GM19239 (cell line): Measurements from ENCODE around the gene NR2F2.

Experiments used
- DNase-seq: peaks from one replicate; pipeline ENCODE4 v3.0.0; 2011; ENCODE audit warnings: low spot score; ENCODE audit not compliant: insufficient read length
- FAIRE-seq: peaks from 2 replicates; lab custom pipeline; 2011; peaks lifted over from hg19 to GRCh38; lab: Jason Lieb, UNC

NR2F2 gene

GRCh38 chr15:96314963-96315362 lies 15.5 kb upstream of the NR2F2 start:
- DNase-seq (no peak), FAIRE-seq (no peak)

GRCh38 chr15:96316953-96317629 lies 13.4 kb upstream of the NR2F2 start:
- DNase-seq, result no peak
- no peak for FAIRE-seq

GRCh38 chr15:96320107-96320506 lies 10.4 kb upstream of the NR2F2 start:
- DNase-seq (no peak), FAIRE-seq (no peak)

- no peak for FAIRE-seq
- no peak for DNase-seq
Observed at GRCh38 chr15:96320703-96321638, 9.5 kb upstream of the NR2F2 start.

GRCh38 chr15:96321639-96322535 lies 8.6 kb upstream of the NR2F2 start:
- FAIRE-seq (no peak), DNase-seq (no peak)

GRCh38 chr15:96322536-96323318 lies 7.8 kb upstream of the NR2F2 start:
- no peak for FAIRE-seq
- DNase-seq, result no peak

GRCh38 chr15:96323319-96324145 lies 7.0 kb upstream of the NR2F2 start:
- no peak for DNase-seq
- FAIRE-seq, result no peak

- DNase-seq, result no peak
- FAIRE-seq, result no peak
Observed at GRCh38 chr15:96324192-96324895, 6.2 kb upstream of the NR2F2 start.

- DNase-seq (no peak), FAIRE-seq (no peak)
Observed at GRCh38 chr15:96324940-96325540, 5.5 kb upstream of the NR2F2 start.

- FAIRE-seq (no peak), DNase-seq (no peak)
Observed at GRCh38 chr15:96325541-96326327, 4.8 kb upstream of the NR2F2 start.

GRCh38 chr15:96326328-96327154 lies 4.0 kb upstream of the NR2F2 start:
- DNase-seq (no peak), FAIRE-seq (no peak)

GRCh38 chr15:96327155-96327741 lies 3.3 kb upstream of the NR2F2 start:
- no peak for DNase-seq
- FAIRE-seq, result no peak

GRCh38 chr15:96328181-96328876 lies 2.2 kb upstream of the NR2F2 start:
- DNase-seq (no peak), FAIRE-seq (no peak)

- DNase-seq (no peak), FAIRE-seq (no peak)
Observed at GRCh38 chr15:96328877-96329195, 1.7 kb upstream of the NR2F2 start.

GRCh38 chr15:96329403-96329981 lies 1.0 kb upstream of the NR2F2 start:
- no peak for DNase-seq

More at GRCh38 chr15:96329403-96329981, 1.0 kb upstream of the NR2F2 start:
- no peak for FAIRE-seq
